LNCAP (cell line): ENCODE results near the gene FAM219A.

Source experiments
- TF ChIP-seq, protein P1 (sequence below): fragments of 450-650 bp; IDR thresholded peaks from 2 replicates; pipeline ENCODE4 v1.5.1; 2017; ENCODE audit warnings: mild to moderate bottlenecking

FAM219A gene

DNA sequence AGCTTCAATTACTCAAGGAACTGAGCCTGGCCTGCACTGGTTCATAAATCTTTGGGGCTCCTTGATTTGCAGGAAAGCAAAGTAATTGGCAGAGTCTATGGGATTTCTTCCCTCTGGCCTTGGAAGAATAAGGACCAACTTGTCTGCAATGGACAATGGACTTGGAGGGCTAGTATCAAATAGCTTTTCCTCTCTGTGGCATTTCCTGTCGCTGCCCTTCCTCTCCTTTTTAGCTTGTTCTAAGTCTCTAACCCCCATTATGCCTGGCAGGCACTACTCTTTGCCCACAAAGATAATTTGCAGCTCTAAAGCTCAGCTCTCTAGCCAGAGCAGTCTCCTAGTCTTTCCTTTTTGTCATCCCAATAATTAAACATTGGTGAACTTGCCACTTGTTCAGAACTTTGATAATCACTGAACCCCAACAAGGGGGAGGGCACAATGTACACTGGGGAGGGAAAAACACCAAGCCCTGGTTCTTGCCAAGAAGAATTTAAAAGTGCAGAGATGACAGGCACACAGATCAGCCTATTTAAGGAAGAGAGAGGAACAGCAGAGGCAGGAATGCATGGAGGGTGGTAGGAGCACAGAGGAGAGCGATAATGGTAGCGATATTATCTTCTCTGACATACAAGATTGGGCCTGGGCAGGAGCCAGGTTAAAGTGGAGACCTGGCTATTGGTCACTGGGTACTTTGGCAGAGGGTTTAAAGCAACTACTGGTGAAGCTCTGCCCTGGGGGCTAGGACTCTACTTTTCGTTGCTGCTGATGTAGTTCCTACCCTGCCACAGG, 38.5 kb downstream of the FAM219A start:
- TF ChIP-seq, protein P1, sequence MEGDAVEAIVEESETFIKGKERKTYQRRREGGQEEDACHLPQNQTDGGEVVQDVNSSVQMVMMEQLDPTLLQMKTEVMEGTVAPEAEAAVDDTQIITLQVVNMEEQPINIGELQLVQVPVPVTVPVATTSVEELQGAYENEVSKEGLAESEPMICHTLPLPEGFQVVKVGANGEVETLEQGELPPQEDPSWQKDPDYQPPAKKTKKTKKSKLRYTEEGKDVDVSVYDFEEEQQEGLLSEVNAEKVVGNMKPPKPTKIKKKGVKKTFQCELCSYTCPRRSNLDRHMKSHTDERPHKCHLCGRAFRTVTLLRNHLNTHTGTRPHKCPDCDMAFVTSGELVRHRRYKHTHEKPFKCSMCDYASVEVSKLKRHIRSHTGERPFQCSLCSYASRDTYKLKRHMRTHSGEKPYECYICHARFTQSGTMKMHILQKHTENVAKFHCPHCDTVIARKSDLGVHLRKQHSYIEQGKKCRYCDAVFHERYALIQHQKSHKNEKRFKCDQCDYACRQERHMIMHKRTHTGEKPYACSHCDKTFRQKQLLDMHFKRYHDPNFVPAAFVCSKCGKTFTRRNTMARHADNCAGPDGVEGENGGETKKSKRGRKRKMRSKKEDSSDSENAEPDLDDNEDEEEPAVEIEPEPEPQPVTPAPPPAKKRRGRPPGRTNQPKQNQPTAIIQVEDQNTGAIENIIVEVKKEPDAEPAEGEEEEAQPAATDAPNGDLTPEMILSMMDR, result no peak

DNA sequence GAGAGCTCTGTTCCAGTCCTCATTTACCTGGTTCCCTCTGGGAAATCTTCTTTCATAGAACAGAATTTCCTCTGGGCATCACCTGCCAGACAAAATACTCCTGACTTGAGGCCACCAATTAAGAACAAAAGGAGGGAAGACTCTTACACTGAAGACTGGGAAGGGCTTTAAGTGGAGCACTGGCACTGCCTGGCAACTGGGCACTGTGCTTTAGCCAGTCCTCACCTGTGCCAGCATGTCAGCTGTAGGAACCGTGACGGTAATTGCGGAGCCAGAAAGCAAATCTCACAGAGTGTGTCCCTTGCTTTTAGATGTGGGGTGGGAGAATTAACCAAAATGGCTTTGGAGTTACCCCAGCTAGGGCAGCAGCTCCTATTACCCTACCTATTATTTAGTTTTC, 40.6 kb downstream of the FAM219A start:
- TF ChIP-seq, protein P1, result no peak

- TF ChIP-seq, protein P1, result no peak
Observed at GRCh38 chr9:34413231-34413852, 45.0 kb downstream of the FAM219A start.

DNA sequence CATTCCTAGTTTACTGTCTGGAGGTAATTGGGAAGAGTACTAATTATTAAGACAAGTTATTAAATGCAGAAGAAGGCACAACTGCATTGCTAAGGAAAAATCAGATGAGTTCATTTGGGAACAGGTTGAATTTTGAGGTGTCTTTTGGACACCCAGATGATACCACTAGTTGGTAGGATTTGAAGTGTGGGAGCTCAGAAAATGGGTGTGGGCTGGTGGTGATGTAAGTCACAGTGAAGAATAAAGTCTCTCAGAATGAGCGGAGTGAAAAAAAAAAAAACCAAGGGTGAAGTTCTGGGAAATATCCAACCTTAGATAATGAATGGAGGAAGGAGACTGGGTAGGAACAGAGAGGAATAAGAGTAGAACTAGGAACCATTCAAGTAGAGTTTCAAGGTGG, 46.0 kb downstream of the FAM219A start:
- TF ChIP-seq, protein P1, result no peak

- TF ChIP-seq, protein P1, result no peak
Observed at GRCh38 chr9:34409154-34409553, 49.2 kb downstream of the FAM219A start.

DNA sequence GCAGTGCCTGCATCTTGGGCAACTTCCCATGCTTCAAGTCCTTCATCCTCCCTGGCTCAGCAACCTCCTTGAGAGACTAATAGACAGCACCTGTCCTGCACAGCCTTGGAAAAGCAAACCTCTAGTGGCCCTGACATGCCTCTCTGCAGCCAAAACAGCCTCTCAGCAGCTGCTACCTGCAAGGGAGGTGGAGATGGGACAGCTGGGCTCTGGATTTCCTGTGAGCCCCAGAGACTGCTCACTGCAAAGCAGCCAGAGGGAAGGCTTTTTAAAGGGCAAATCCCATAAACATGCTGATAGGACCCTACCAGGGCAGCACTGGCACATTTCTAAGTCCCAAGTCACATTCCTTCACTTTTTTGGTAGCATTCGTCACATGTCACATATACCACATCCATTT, 50.2 kb downstream of the FAM219A start:
- TF ChIP-seq, protein P1, result no peak

DNA sequence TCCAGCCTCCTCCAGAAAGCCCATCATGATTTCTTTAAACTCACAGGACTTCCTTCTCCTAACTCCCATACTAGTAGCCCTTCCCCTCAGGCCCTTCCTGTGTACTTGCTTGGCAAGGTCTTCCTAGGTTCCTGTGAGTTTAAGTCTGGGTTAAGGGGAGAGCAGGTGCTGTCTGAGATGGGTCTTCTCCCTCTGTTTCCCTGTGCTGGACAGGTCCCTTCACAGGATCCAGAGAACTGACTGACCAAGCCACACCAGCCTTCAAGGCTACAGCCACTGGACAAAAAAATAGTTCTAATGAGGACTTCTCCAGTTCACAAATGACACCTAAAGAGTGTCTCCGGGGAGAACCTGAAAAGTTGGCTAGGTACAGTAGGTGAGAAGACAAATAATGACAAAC, 52.2 kb downstream of the FAM219A start:
- TF ChIP-seq, protein P1, result no peak
